Cerebellar nuclear complex (tissue), 1 donor: ENCODE results near the gene KDM6A.
"Not testable (repeated sequence)": the region's sequence is repeated elsewhere in the genome, so short reads cannot be mapped to it uniquely, and the experiment has no call there.

Experiments used
- DNase-seq, 2 experiments: peaks; one replicate each; lab custom pipeline; 2025; lab: John Stamatoyannopoulos, UW

KDM6A gene

GRCh38 chrX:45083314-45083713 is 210.3 kb downstream of the KDM6A start:
- DNase-seq: no peak

- no peak for DNase-seq
These were observed 237.5 kb downstream of the KDM6A start for GRCh38 chrX:45110494-45110893.

GRCh38 chrX:45126158-45126557 is 253.2 kb downstream of the KDM6A start:
- no peak for DNase-seq

GRCh38 chrX:45128896-45129454 is 256.0 kb downstream of the KDM6A start:
- DNase-seq: no peak

GRCh38 chrX:45133465-45133864 is 260.5 kb downstream of the KDM6A start:
- no peak for DNase-seq

- DNase-seq: no peak
These were observed 261.3 kb downstream of the KDM6A start for GRCh38 chrX:45134315-45134731.

GRCh38 chrX:45134775-45135174 is 261.8 kb downstream of the KDM6A start:
- no peak for DNase-seq

GRCh38 chrX:45135391-45136075 is 262.5 kb downstream of the KDM6A start:
- not testable (repeated sequence) for DNase-seq

- DNase-seq: no peak
These were observed 264.5 kb downstream of the KDM6A start for GRCh38 chrX:45137531-45137930.

GRCh38 chrX:45138525-45138924 is 265.5 kb downstream of the KDM6A start:
- DNase-seq: no peak

- DNase-seq: no peak
These were observed 267.8 kb downstream of the KDM6A start for GRCh38 chrX:45140812-45141211.

GRCh38 chrX:45142185-45142584 is 269.2 kb downstream of the KDM6A start:
- no peak for DNase-seq

- DNase-seq: no peak
These were observed 270.5 kb downstream of the KDM6A start for GRCh38 chrX:45143455-45143854.

GRCh38 chrX:45145492-45146215 is 272.7 kb downstream of the KDM6A start:
- DNase-seq: no peak

- DNase-seq: no peak
These were observed 277.8 kb downstream of the KDM6A start for GRCh38 chrX:45150821-45151220.

- DNase-seq: peak in 1 of 2 experiments; percentile 5
These were observed 281.0 kb downstream of the KDM6A start for GRCh38 chrX:45154033-45154360.

- DNase-seq: no peak
These were observed 281.5 kb downstream of the KDM6A start for GRCh38 chrX:45154462-45154861.

- DNase-seq: no peak
These were observed 284.7 kb downstream of the KDM6A start for GRCh38 chrX:45157647-45158046.
